Mesenchymal stem cell (in vitro differentiated cells and primary cell): Measurements from ENCODE around the gene ZNF410.
A peak's percentile ranks its signal among the peaks of the same experiment; 100 is the strongest.

Experiments used
- DNase-seq: peaks from one replicate; pipeline ENCODE4 v3.0.0-alpha.2; 2013
- H2AFZ ChIP-seq: one replicate; pipeline ENCODE4 v1.6.1; 2013; ENCODE audit warnings: low read depth, mild to moderate bottlenecking, control low read depth, inconsistent platforms, low read length, moderate library complexity
- H2AK5ac ChIP-seq: 2 replicates; pipeline ENCODE4 v1.6.1; 2013; ENCODE audit warnings: low read length, moderate library complexity, mild to moderate bottlenecking, inconsistent platforms; ENCODE audit not compliant: severe bottlenecking
- H2BK120ac ChIP-seq: one replicate; pipeline ENCODE4 v1.6.1; 2013; ENCODE audit warnings: low read depth, mild to moderate bottlenecking, inconsistent platforms, low read length, moderate library complexity
- H2BK12ac ChIP-seq, 2 experiments: one replicate each; pipeline ENCODE4 v1.6.1; 2013; ENCODE audit warnings: inconsistent platforms in 2 of 2, low read length in 2 of 2, mild to moderate bottlenecking in 2 of 2, moderate library complexity in 2 of 2, control low read depth in 1 of 2
- H2BK15ac ChIP-seq: one replicate; pipeline ENCODE4 v1.6.1; 2013; ENCODE audit warnings: mild to moderate bottlenecking, low read depth, inconsistent platforms; ENCODE audit not compliant: poor library complexity, severe bottlenecking
- H2BK5ac ChIP-seq: 2 replicates; pipeline ENCODE4 v1.6.1; 2013; ENCODE audit warnings: low read depth, mild to moderate bottlenecking, low read length, control low read depth, inconsistent platforms; ENCODE audit not compliant: poor library complexity, severe bottlenecking
- H3K14ac ChIP-seq, 2 experiments: one replicate each; pipeline ENCODE4 v1.6.1; 2013; ENCODE audit warnings: inconsistent platforms in 2 of 2, low read length in 2 of 2, control low read depth in 1 of 2, mild to moderate bottlenecking in 1 of 2, moderate library complexity in 1 of 2
- H3K18ac ChIP-seq, 2 experiments: one replicate each; pipeline ENCODE4 v1.6.1; 2013; ENCODE audit warnings: inconsistent platforms in 2 of 2, low read length in 2 of 2, control low read depth in 1 of 2, low read depth in 1 of 2, mild to moderate bottlenecking in 1 of 2
- H3K23ac ChIP-seq, 2 experiments: one replicate each; pipeline ENCODE4 v1.6.1; 2013; ENCODE audit warnings: inconsistent platforms in 2 of 2, low read length in 2 of 2, mild to moderate bottlenecking in 2 of 2, moderate library complexity in 2 of 2, control low read depth in 1 of 2
- H3K27ac ChIP-seq: 2 replicates; pipeline ENCODE4 v1.5.1; 2013; ENCODE audit warnings: mild to moderate bottlenecking, moderate library complexity, low read length, control low read depth, inconsistent platforms; ENCODE audit not compliant: poor library complexity, severe bottlenecking
- H3K27me3 ChIP-seq, 2 experiments: 2 replicates each; pipeline versions ENCODE4 v1.6.1 to v1.7.0; 2013; ENCODE audit warnings: low read length in 2 of 2, mild to moderate bottlenecking in 2 of 2, moderate library complexity in 2 of 2, control low read depth in 1 of 2, inconsistent platforms in 1 of 2; ENCODE audit not compliant: control insufficient read depth in 1 of 2, insufficient read depth in 1 of 2
- H3K36me3 ChIP-seq, 2 experiments: 2 replicates each; pipeline versions ENCODE4 v1.6.1 to v1.7.0; 2013; ENCODE audit warnings: low read length in 2 of 2, control low read depth in 1 of 2, inconsistent platforms in 1 of 2, low read depth in 1 of 2, mild to moderate bottlenecking in 1 of 2; ENCODE audit not compliant: insufficient read depth in 2 of 2, control insufficient read depth in 1 of 2
- H3K4ac ChIP-seq, 2 experiments: one replicate each; pipeline ENCODE4 v1.6.1; 2013; ENCODE audit warnings: inconsistent platforms in 2 of 2, low read length in 2 of 2, mild to moderate bottlenecking in 2 of 2, moderate library complexity in 2 of 2, control low read depth in 1 of 2, low read depth in 1 of 2
- H3K4me1 ChIP-seq: 2 replicates; pipeline ENCODE4 v1.6.1; 2013; ENCODE audit warnings: low read depth, low read length, control low read depth; ENCODE audit not compliant: control insufficient read depth, insufficient read depth
- H3K4me2 ChIP-seq: 2 replicates; pipeline ENCODE4 v1.6.1; 2013; ENCODE audit warnings: low read length, mild to moderate bottlenecking, inconsistent platforms; ENCODE audit not compliant: poor library complexity, severe bottlenecking
- H3K4me3 ChIP-seq, 2 experiments: 2 replicates each; pipeline versions ENCODE4 v1.5.1 to v1.7.0; 2013; ENCODE audit warnings: low read length in 2 of 2, mild to moderate bottlenecking in 2 of 2, control low read depth in 1 of 2, low read depth in 1 of 2; ENCODE audit not compliant: insufficient read depth in 1 of 2
- H3K79me1 ChIP-seq: replicated peaks from 2 replicates; pipeline ENCODE4 v1.6.1; 2013; ENCODE audit warnings: mild to moderate bottlenecking, control low read depth, low read length, inconsistent platforms; ENCODE audit not compliant: poor library complexity, severe bottlenecking
- H3K9ac ChIP-seq: 2 replicates; pipeline ENCODE4 v1.7.0; 2013; ENCODE audit warnings: mild to moderate bottlenecking, low read length, moderate library complexity
- H3K9me3 ChIP-seq: 2 replicates; pipeline ENCODE4 v1.7.0; 2013; ENCODE audit warnings: mild to moderate bottlenecking, low read length; ENCODE audit not compliant: control insufficient read depth
- H4K8ac ChIP-seq: one replicate; pipeline ENCODE4 v1.6.1; 2013; ENCODE audit warnings: inconsistent platforms, mild to moderate bottlenecking, low read length, moderate library complexity
- H4K91ac ChIP-seq: one replicate; pipeline ENCODE4 v1.6.1; 2013; ENCODE audit warnings: mild to moderate bottlenecking, low read length, inconsistent platforms
- WGBS: methylation state at CpG from one replicate; pipeline ENCODE4 v1.1.7; 2013; ENCODE audit warnings: mixed read lengths; 5-methylcytosine and 5-hydroxymethylcytosine counted together

The ZNF410 gene

GRCh38 chr14:73842851-73843250 lies 43.8 kb upstream of the ZNF410 start:
- no peaks in the 10 kb centered on the region for H3K79me1 ChIP-seq
- WGBS = 100% methylated on average over 1 of the region's 2 CpGs
- H2AFZ ChIP-seq = no peak overlapping the region
- no peak for DNase-seq
- H3K14ac ChIP-seq = no peak overlapping the region
- H3K4ac ChIP-seq = no peak overlapping the region
- H3K9ac ChIP-seq = no peak overlapping the region
- H3K27me3 ChIP-seq = no peaks in the 10 kb centered on the region
- H3K36me3 ChIP-seq = no peaks in the 10 kb centered on the region
- H3K9me3 ChIP-seq = no peaks in the 10 kb centered on the region
- H2BK120ac ChIP-seq = no peak overlapping the region
- H3K27ac ChIP-seq = no peak overlapping the region
- H2BK5ac ChIP-seq = no peak overlapping the region
- H3K4me1 ChIP-seq = no peaks in the 10 kb centered on the region
- H3K4me3 ChIP-seq = no peak overlapping the region
- no peak overlapping the region for H2AK5ac ChIP-seq
- no peak overlapping the region for H4K8ac ChIP-seq
- no peak overlapping the region for H2BK12ac ChIP-seq
- no peak overlapping the region for H4K91ac ChIP-seq
- H3K18ac ChIP-seq = no peak overlapping the region
- H2BK15ac ChIP-seq = no peak overlapping the region
- H3K4me2 ChIP-seq = no peak overlapping the region
- H3K23ac ChIP-seq = no peak overlapping the region

- H3K4me2 ChIP-seq = no peak overlapping the region
- H3K4me1 ChIP-seq = no peaks in the 10 kb centered on the region
- no peak overlapping the region for H3K4ac ChIP-seq
- no peak overlapping the region for H3K18ac ChIP-seq
- H2BK120ac ChIP-seq = no peak overlapping the region
- no peaks in the 10 kb centered on the region for H3K9me3 ChIP-seq
- DNase-seq = no peak
- no peaks in the 10 kb centered on the region for H3K79me1 ChIP-seq
- no peak overlapping the region for H3K14ac ChIP-seq
- H2BK15ac ChIP-seq = no peak overlapping the region
- H2BK12ac ChIP-seq = no peak overlapping the region
- no peak overlapping the region for H3K4me3 ChIP-seq
- H2BK5ac ChIP-seq = no peak overlapping the region
- H3K27me3 ChIP-seq = no peaks in the 10 kb centered on the region
- 81% methylated on average over 2 of the region's 2 CpGs for WGBS
- no peak overlapping the region for H2AK5ac ChIP-seq
- no peak overlapping the region for H4K91ac ChIP-seq
- no peaks in the 10 kb centered on the region for H3K36me3 ChIP-seq
- no peak overlapping the region for H3K27ac ChIP-seq
- H4K8ac ChIP-seq = no peak overlapping the region
- H3K9ac ChIP-seq = no peak overlapping the region
- no peak overlapping the region for H3K23ac ChIP-seq
- H2AFZ ChIP-seq = no peak overlapping the region
Observed at GRCh38 chr14:73843296-73843695, 43.4 kb upstream of the ZNF410 start.

- WGBS = 98% methylated on average over 3 of the region's 4 CpGs
Observed at GRCh38 chr14:73846947-73847346, 39.7 kb upstream of the ZNF410 start.

GRCh38 chr14:73851000-73851399 lies 35.7 kb upstream of the ZNF410 start:
- Histone ChIP-seq H3K4ac (peak overlapping the region; percentile 24 to 82), H2BK120ac (no peak overlapping the region), H3K9me3 (no peaks in the 10 kb centered on the region), H3K9ac (peak overlapping the region; percentile 97), H2BK12ac (peak overlapping the region in 1 of 2 experiments; percentile 10), H4K8ac (peak overlapping the region; percentile 50), H3K4me3 (peak overlapping the region in 1 of 2 experiments; percentile 80), H3K18ac (peak overlapping the region; percentile 53 to 70), H3K27ac (peak overlapping the region; percentile 98), H3K36me3 (peaks cover 0 to 7% of the 10 kb centered on the region in 2 experiments), H2AK5ac (peak overlapping the region; percentile 90), H3K4me2 (peak overlapping the region; percentile 59), H3K27me3 (no peaks in the 10 kb centered on the region), H2AFZ (no peak overlapping the region), H3K14ac (no peak overlapping the region), H2BK5ac (peak overlapping the region; percentile 90), H3K23ac (no peak overlapping the region), H2BK15ac (peak overlapping the region; percentile 78), H3K4me1 (peaks cover 10% of the 10 kb centered on the region), H3K79me1 (no peaks in the 10 kb centered on the region), H4K91ac (no peak overlapping the region)
- DNase-seq = peak; percentile 19
- 66% methylated on average over 5 of the region's 6 CpGs for WGBS

More at GRCh38 chr14:73846947-73847346, 39.7 kb upstream of the ZNF410 start:
- DNase-seq = no peak
- H3K27me3 ChIP-seq = no peaks in the 10 kb centered on the region
- no peak overlapping the region for H2BK5ac ChIP-seq
- H3K4me1 ChIP-seq = peaks cover 6% of the 10 kb centered on the region
- no peak overlapping the region for H3K23ac ChIP-seq
- no peak overlapping the region for H3K27ac ChIP-seq
- H4K91ac ChIP-seq = no peak overlapping the region
- H2BK12ac ChIP-seq = no peak overlapping the region
- no peak overlapping the region for H3K14ac ChIP-seq
- H3K9ac ChIP-seq = no peak overlapping the region
- H4K8ac ChIP-seq = no peak overlapping the region
- no peak overlapping the region for H2BK15ac ChIP-seq
- H2BK120ac ChIP-seq = no peak overlapping the region
- H2AFZ ChIP-seq = no peak overlapping the region
- H3K4me2 ChIP-seq = no peak overlapping the region
- no peak overlapping the region for H2AK5ac ChIP-seq
- no peak overlapping the region for H3K18ac ChIP-seq
- H3K4ac ChIP-seq = no peak overlapping the region
- H3K4me3 ChIP-seq = no peak overlapping the region
- H3K36me3 ChIP-seq = no peaks in the 10 kb centered on the region
- H3K79me1 ChIP-seq = no peaks in the 10 kb centered on the region
- H3K9me3 ChIP-seq = no peaks in the 10 kb centered on the region
